Right ventricle myocardium inferior (tissue), 1 donor: Measurements from ENCODE around the gene PSAP. TPM values are rescaled to one million over a fixed set of nuclear protein-coding genes. Genes with fewer than 3 reads are reported as not detected.

Experiments used
- ATAC-seq: fragments of 200-7000 bp; cut with Tn5 transposase; one replicate; pipeline ENCODE4 v1.9.1; 2020; ENCODE audit warnings: mild to moderate bottlenecking, moderate library complexity
- DNase-seq: peaks from one replicate; pipeline ENCODE4 v3.0.0; 2021; ENCODE audit errors: missing footprints
- intact Hi-C: fragments of 100-400 bp; cut with DNase I; formaldehyde crosslinking; loops from one replicate; pipeline ENCODE4 v1.11.0; 2022
- total RNA-seq: library from RNA; stranded (reverse); fragmentation: NEBNext Ultra II Directional; extraction: Animal tissue kit (Norgen Biotek cat#: 25700); gene quantifications from one replicate; pipeline ENCODE4 v1.2.1, GENCODE V29; 2021
- donor health status: DM: no; HTN: yes; CAD: no; lungs with severe emphysema.

The PSAP gene
- total RNA-seq, 1 donor from 2014 or later: 1,777 TPM

GRCh38 chr10:71849461-71849908 is 1.6 kb downstream of the PSAP start:
- intact Hi-C loops: no loop called here
- ATAC-seq (no peak), DNase-seq (no peak)

- no peak for DNase-seq
- intact Hi-C loops: no loop called here
- ATAC-seq: no peak
Measured at GRCh38 chr10:71848325-71849275, 2.5 kb downstream of the PSAP start.

GRCh38 chr10:71847418-71847817 is 3.6 kb downstream of the PSAP start:
- intact Hi-C loops: no loop called here

GRCh38 chr10:71846816-71847215 is 4.2 kb downstream of the PSAP start:
- DNase-seq (no peak), ATAC-seq (no peak)
- intact Hi-C loops: no loop called here

More at GRCh38 chr10:71847418-71847817, 3.6 kb downstream of the PSAP start:
- DNase-seq (no peak), ATAC-seq (no peak)

- no peak for DNase-seq
- peak; percentile 20 for ATAC-seq
- intact Hi-C loops: no loop called here
Measured at GRCh38 chr10:71845410-71846405, 5.3 kb downstream of the PSAP start.

- DNase-seq (no peak), ATAC-seq (no peak)
- intact Hi-C loops: no loop called here
Measured at GRCh38 chr10:71844695-71845094, 6.4 kb downstream of the PSAP start.

GRCh38 chr10:71844084-71844483 is 7.0 kb downstream of the PSAP start:
- DNase-seq (no peak), ATAC-seq (no peak)
- intact Hi-C loops: no loop called here

GRCh38 chr10:71842856-71843686 is 8.0 kb downstream of the PSAP start:
- ATAC-seq (no peak), DNase-seq (no peak)
- intact Hi-C loops: no loop called here

- ATAC-seq: no peak
- DNase-seq: no peak
- intact Hi-C loops: no loop called here
Measured at GRCh38 chr10:71842422-71842821, 8.6 kb downstream of the PSAP start.

GRCh38 chr10:71840958-71841335 is 10.1 kb downstream of the PSAP start:
- intact Hi-C loops: no loop called here
- DNase-seq (no peak), ATAC-seq (no peak)

GRCh38 chr10:71840177-71840957 is 10.7 kb downstream of the PSAP start:
- intact Hi-C loops: no loop called here
- peak; percentile 82 for DNase-seq
- ATAC-seq: peak; percentile 62

- ATAC-seq (no peak), DNase-seq (no peak)
- intact Hi-C loops: loop anchor here (10.0 kb wide), 1 partner anchor 56 kb away; no protein-coding TSS in a partner anchor
Measured at GRCh38 chr10:71838264-71839211, 12.5 kb downstream of the PSAP start.

- ATAC-seq (peak; percentile 23), DNase-seq (no peak)
- intact Hi-C loops: loop anchor here (10.0 kb wide), 1 partner anchor 58 kb away; no protein-coding TSS in a partner anchor
Measured at GRCh38 chr10:71837098-71837827, 13.8 kb downstream of the PSAP start.

- DNase-seq: no peak
- peak; percentile 38 for ATAC-seq
- intact Hi-C loops: loop anchor here (10.0 kb wide), 1 partner anchor 58 kb away; no protein-coding TSS in a partner anchor
Measured at GRCh38 chr10:71836596-71836974, 14.5 kb downstream of the PSAP start.

- ATAC-seq: peak; percentile 58
Measured at GRCh38 chr10:71835671-71836595, 15.1 kb downstream of the PSAP start.

More at GRCh38 chr10:71835671-71836595, 15.1 kb downstream of the PSAP start:
- intact Hi-C loops: loop anchor here (10.0 kb wide), 1 partner anchor 59 kb away; no protein-coding TSS in a partner anchor
- DNase-seq: peak; percentile 80
